Measurements from ENCODE around the gene ODR4.

DNA sequence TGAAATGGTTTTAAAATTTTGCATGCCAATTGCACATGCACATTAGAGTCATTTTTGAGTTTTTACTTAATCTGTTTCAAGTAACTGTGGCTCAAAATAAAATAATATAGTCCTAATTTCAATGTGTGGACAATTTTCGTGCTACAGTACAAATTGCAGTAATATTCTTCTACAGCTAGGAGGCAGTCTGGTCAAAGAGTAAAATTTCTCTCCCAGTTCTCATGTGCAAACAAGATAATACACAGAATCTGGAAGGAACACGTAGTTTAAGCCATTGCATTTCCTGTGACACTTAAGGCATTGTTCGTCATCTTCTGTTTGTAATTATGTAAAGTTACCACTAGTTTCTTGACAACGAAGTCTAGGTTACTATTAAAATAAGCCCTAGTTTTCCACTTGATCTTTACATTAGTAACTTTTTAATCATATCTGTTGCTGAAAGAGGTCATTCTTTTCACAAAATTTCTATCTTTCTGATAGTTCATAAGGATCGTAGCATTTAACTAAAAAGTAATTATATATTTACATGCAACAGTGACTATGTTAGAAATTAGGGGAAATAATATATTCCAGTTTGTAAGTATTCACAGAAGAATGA lies 28.9 kb downstream of the ODR4 start:
- TF ChIP-seq YY1 (IDR thresholded peaks at IDR 0.05; ENCODE audit: insufficient read depth, insufficient read length) (no peak), ZNF274 (IDR thresholded peaks at IDR 0.05; ENCODE audit: low read depth, low read length) (no peak), SUZ12 (IDR thresholded peaks at IDR 0.05; ENCODE audit: extremely low read depth, insufficient read depth, insufficient read length) (no peak)
